Keratinocyte (primary cell): Measurements from ENCODE around the gene SPATA7.

ENCODE experiments used
- EZH2 ChIP-seq: IDR thresholded peaks from one replicate; pipeline ENCODE4 v1.6.1; 2012; ENCODE audit warnings: inconsistent platforms, mild to moderate bottlenecking, low read length, moderate library complexity
- TF ChIP-seq, protein P1 (sequence below), 3 experiments: IDR thresholded peaks in 1 of 3; conservative IDR thresholded peaks in 1 of 3; optimal IDR thresholded peaks in 1 of 3; 2 replicates in 2 of 3; 3 replicates in 1 of 3; pipeline versions ENCODE3 to v1.5.1; 2011; ENCODE audit warnings: low read length in 3 of 3, mild to moderate bottlenecking in 3 of 3, moderate library complexity in 2 of 3, control low read depth in 1 of 3, inconsistent platforms in 1 of 3; ENCODE audit not compliant: insufficient read depth in 2 of 3; ENCODE audit errors: extremely low read depth in 1 of 3

DNA sequence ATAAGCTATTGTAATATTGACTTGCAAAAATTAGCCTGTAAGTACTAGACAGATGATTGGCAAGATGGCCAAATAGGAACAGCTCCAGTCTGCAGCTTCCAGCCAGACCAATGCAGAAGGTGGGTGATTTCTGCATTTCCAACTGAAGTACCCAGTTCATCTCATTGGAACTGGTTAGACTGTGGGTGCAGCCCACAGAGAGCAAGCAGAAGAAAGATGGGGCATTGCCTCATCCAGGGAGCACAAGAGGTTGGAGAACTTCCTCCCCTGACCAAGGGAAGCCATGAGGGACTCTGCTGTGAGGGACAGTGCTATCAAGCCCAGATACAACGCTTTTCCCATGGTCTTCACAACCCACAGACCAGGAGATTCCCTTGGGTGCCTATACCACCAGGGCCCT, 16.0 kb upstream of the SPATA7 start:
- TF ChIP-seq, protein P1, sequence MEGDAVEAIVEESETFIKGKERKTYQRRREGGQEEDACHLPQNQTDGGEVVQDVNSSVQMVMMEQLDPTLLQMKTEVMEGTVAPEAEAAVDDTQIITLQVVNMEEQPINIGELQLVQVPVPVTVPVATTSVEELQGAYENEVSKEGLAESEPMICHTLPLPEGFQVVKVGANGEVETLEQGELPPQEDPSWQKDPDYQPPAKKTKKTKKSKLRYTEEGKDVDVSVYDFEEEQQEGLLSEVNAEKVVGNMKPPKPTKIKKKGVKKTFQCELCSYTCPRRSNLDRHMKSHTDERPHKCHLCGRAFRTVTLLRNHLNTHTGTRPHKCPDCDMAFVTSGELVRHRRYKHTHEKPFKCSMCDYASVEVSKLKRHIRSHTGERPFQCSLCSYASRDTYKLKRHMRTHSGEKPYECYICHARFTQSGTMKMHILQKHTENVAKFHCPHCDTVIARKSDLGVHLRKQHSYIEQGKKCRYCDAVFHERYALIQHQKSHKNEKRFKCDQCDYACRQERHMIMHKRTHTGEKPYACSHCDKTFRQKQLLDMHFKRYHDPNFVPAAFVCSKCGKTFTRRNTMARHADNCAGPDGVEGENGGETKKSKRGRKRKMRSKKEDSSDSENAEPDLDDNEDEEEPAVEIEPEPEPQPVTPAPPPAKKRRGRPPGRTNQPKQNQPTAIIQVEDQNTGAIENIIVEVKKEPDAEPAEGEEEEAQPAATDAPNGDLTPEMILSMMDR (optimal IDR thresholded peaks at IDR 0.05 in 1 of 3, IDR thresholded peaks at IDR 0.05 in 1 of 3, conservative IDR thresholded peaks at IDR 0.05 in 1 of 3; ENCODE audit: extremely low read depth in 1 of 3, insufficient read depth in 2 of 3, low read length in 3 of 3), result no peak
- no peak for TF ChIP-seq EZH2
